Psoas muscle (tissue), 8 donors: Measurements from ENCODE around the gene PIP4P1. TPM values are rescaled to one million over a fixed set of nuclear protein-coding genes. Genes with fewer than 3 reads are reported as not detected.

Source experiments
- ATAC-seq, 4 donors: fragments of 200-7000 bp; cut with Tn5 transposase; one replicate each; pipeline ENCODE4 v1.9.1; 2020; ENCODE audit warnings: moderate library complexity in 3 of 4, mild to moderate bottlenecking in 2 of 4
- DNase-seq, 2 donors: peaks; one replicate each; pipeline ENCODE4 v3.0.0-alpha.2; 2020
- H3K27ac ChIP-seq: fragments of 200-600 bp; one replicate; pipeline ENCODE4 v1.8.0; 2022
- H3K27me3 ChIP-seq, 3 donors: fragments of 200-600 bp in 1 of 3; one replicate each; pipeline versions ENCODE4 v1.6.1 to v1.8.0; 2013 to 2022; ENCODE audit warnings: low read length in 2 of 3, mild to moderate bottlenecking in 2 of 3, moderate library complexity in 1 of 3; ENCODE audit not compliant: insufficient read depth in 3 of 3
- H3K36me3 ChIP-seq, 2 donors: fragments of 200-600 bp in 1 of 2; one replicate each; pipeline versions ENCODE4 v1.6.1 to v1.8.0; 2013 to 2022; ENCODE audit warnings: low read depth in 1 of 2, mild to moderate bottlenecking in 1 of 2, moderate library complexity in 1 of 2; ENCODE audit not compliant: insufficient read depth in 1 of 2
- H3K4me1 ChIP-seq: fragments of 200-600 bp; one replicate; pipeline ENCODE4 v1.8.0; 2022
- H3K4me3 ChIP-seq: fragments of 200-600 bp; one replicate; pipeline ENCODE4 v1.8.0; 2022; ENCODE audit warnings: mild to moderate bottlenecking
- H3K9me3 ChIP-seq: fragments of 200-600 bp; one replicate; pipeline ENCODE4 v1.8.0; 2022
- CTCF ChIP-seq: fragments of 200-600 bp; IDR thresholded peaks from one replicate; pipeline ENCODE4 v1.8.0; 2022; ENCODE audit warnings: antibody characterized with exemption
- WGBS, 3 donors: extraction: QIAGEN DNeasy Blood & Tissue Kit; methylation state at CpG; one replicate each; pipeline versions ENCODE4 v1.1.6 to v1.1.7; 2013; 5-methylcytosine and 5-hydroxymethylcytosine counted together
- intact Hi-C, 2 donors: fragments of 100-400 bp; cut with DNase I; formaldehyde crosslinking; loops; one replicate each; pipeline versions ENCODE4 v1.11.0 to v1.14.2; 2022
- polyA plus RNA-seq, 3 donors: library from polyadenylated mRNA; stranded (reverse); fragments of 200-250 nt; gene quantifications; one replicate each; pipeline ENCODE4 v1.2.3, GENCODE V29; 2013
- total RNA-seq, 4 donors: library from RNA; stranded (reverse); fragmentation: NEBNext Ultra II Directional in 2 of 4; extraction: Animal tissue kit (Norgen Biotek cat#: 25700) in 2 of 4; gene quantifications; one replicate each; pipeline versions ENCODE4 v1.2.1 to v1.2.4, GENCODE V29; 2021 to 2023
- donor health status: healthy with polysubstance abuse.
- donor health status: DM: no; HTN: no; CAD: no; lungs with moderate emphysema.
- donor health status: Bipolar disorder and iron deficiency.
- donor health status: healthy.
- donor health status: DM: yes; HTN: yes; CAD: no.
- donor health status: DM: no; HTN: no; CAD: no.
- donor health status: DM: no; HTN: no; CAD: no.
- donor health status: DM: yes; HTN: yes; CAD: no.

The PIP4P1 gene
- total and polyA plus RNA-seq, 7 donors = 15.6 to 56.5 (median 23.1) TPM

- DNase-seq = no peak
- Histone ChIP-seq H3K36me3 (peaks cover 9 to 16% of the 10 kb centered on the region in 2 donors), H3K9me3 (no peaks in the 10 kb centered on the region), H3K27me3 (no peaks in the 10 kb centered on the region), H3K4me3 (no peak overlapping the region), H3K27ac (no peak overlapping the region), H3K4me1 (peaks cover 9% of the 10 kb centered on the region)
- intact Hi-C loops = no loop called here
- WGBS, 3 donors = 86 to 95% (median 87%) methylated on average over 2 of the region's 2 CpGs
- TF ChIP-seq CTCF = no peak
- no peak for ATAC-seq
These were observed 19.8 kb downstream of the PIP4P1 start for GRCh38 chr14:20441461-20441860.

- DNase-seq (no peak), ATAC-seq (peak in 1 of 4 donors; percentile 10)
- Histone ChIP-seq H3K4me3 (no peak overlapping the region), H3K4me1 (peaks cover 15% of the 10 kb centered on the region), H3K9me3 (no peaks in the 10 kb centered on the region), H3K27me3 (no peaks in the 10 kb centered on the region), H3K36me3 (peaks cover 4 to 10% of the 10 kb centered on the region in 2 donors), H3K27ac (no peak overlapping the region)
- intact Hi-C loops = no loop called here
- TF ChIP-seq CTCF = no peak
- WGBS, 3 donors = 78 to 90% (median 79%) methylated on average over 5 of the region's 5 CpGs
These were observed 20.4 kb downstream of the PIP4P1 start for GRCh38 chr14:20440882-20441281.

- Histone ChIP-seq H3K27me3 (no peaks in the 10 kb centered on the region), H3K36me3 (peaks cover under 1 to 6% of the 10 kb centered on the region in 2 donors), H3K4me1 (peaks cover 19% of the 10 kb centered on the region), H3K4me3 (no peak overlapping the region), H3K9me3 (no peaks in the 10 kb centered on the region), H3K27ac (no peak overlapping the region)
- intact Hi-C loops = no loop called here
- ATAC-seq = no peak
- TF ChIP-seq CTCF = no peak
- 84 to 89% (median 89%) methylated on average over 5 of the region's 5 CpGs for WGBS, 3 donors
- DNase-seq = no peak
These were observed 20.8 kb downstream of the PIP4P1 start for GRCh38 chr14:20440465-20440864.

- H3K36me3 ChIP-seq = no peaks in the 10 kb centered on the region
- no peaks in the 10 kb centered on the region for H3K9me3 ChIP-seq
- peaks cover 30% of the 10 kb centered on the region for H3K4me1 ChIP-seq
- no peak overlapping the region for H3K4me3 ChIP-seq
- intact Hi-C loops = no loop called here
- DNase-seq (no peak), ATAC-seq (no peak)
- no peaks in the 10 kb centered on the region for H3K27me3 ChIP-seq
- no peak overlapping the region for H3K27ac ChIP-seq
- WGBS, 3 donors = 80 to 93% (median 88%) methylated on average over 7 of the region's 7 CpGs
- no peak for TF ChIP-seq CTCF
These were observed 22.6 kb downstream of the PIP4P1 start for GRCh38 chr14:20438664-20439063.

GRCh38 chr14:20436363-20436755 lies 24.9 kb downstream of the PIP4P1 start:
- peak in 1 of 2 donors; percentile 29 for DNase-seq
- WGBS, 3 donors = 42 to 69% (median 50%) methylated on average over 4 of the region's 4 CpGs
- no peaks in the 10 kb centered on the region for H3K27me3 ChIP-seq
- H3K27ac ChIP-seq = peak overlapping the region; percentile 95
- peak in 1 of 4 donors; percentile 5 for ATAC-seq
- peak overlapping the region; percentile 67 for H3K4me3 ChIP-seq
- intact Hi-C loops = loop anchor here in 1 of 2 donors (2.0 kb wide), 1 partner anchor 18 kb away; the partner anchor contains the start of genes APEX1 and OSGEP
- H3K9me3 ChIP-seq = no peaks in the 10 kb centered on the region
- TF ChIP-seq CTCF = no peak
- peaks cover 36% of the 10 kb centered on the region for H3K4me1 ChIP-seq
- peaks cover 0 to 3% of the 10 kb centered on the region in 2 donors for H3K36me3 ChIP-seq
